HG03039 (cell line): ENCODE results near the gene SETDB1.
"Not testable (repeated sequence)": the region's sequence is repeated elsewhere in the genome, so short reads cannot be mapped to it uniquely, and the experiment has no call there.

Source experiments
- ATAC-seq: cut with Tn5 transposase; IDR thresholded peaks from one replicate; pipeline ENCODE4 v1.9.1; 2021; ENCODE audit warnings: mild to moderate bottlenecking, moderate library complexity; ENCODE audit not compliant: unreplicated experiment

The SETDB1 gene

GRCh38 chr1:150928286-150928685 is 2.1 kb downstream of the SETDB1 start:
- ATAC-seq, result no peak

- ATAC-seq, result not testable (repeated sequence)
Observed at GRCh38 chr1:150928775-150929174, 2.6 kb downstream of the SETDB1 start.

GRCh38 chr1:150931773-150932172 is 5.6 kb downstream of the SETDB1 start:
- ATAC-seq, result no peak

GRCh38 chr1:150944856-150945255 is 18.7 kb downstream of the SETDB1 start:
- no peak for ATAC-seq

GRCh38 chr1:150954708-150955107 is 28.5 kb downstream of the SETDB1 start:
- no peak for ATAC-seq

- ATAC-seq, result no peak
Observed at GRCh38 chr1:150955280-150955679, 29.1 kb downstream of the SETDB1 start.

GRCh38 chr1:150957666-150958065 is 31.5 kb downstream of the SETDB1 start:
- no peak for ATAC-seq

- no peak for ATAC-seq
Observed at GRCh38 chr1:150960646-150961045, 34.5 kb downstream of the SETDB1 start.

GRCh38 chr1:150961756-150962155 is 35.6 kb downstream of the SETDB1 start:
- ATAC-seq, result no peak

GRCh38 chr1:150963321-150964163 is 37.4 kb downstream of the SETDB1 start:
- no peak for ATAC-seq

GRCh38 chr1:150964164-150964489 is 38.0 kb downstream of the SETDB1 start:
- ATAC-seq, result no peak

- ATAC-seq, result no peak
Observed at GRCh38 chr1:150965605-150966004, 39.4 kb downstream of the SETDB1 start.

GRCh38 chr1:150966011-150966410 is 39.8 kb downstream of the SETDB1 start:
- no peak for ATAC-seq

GRCh38 chr1:150967936-150968335 is 41.8 kb downstream of the SETDB1 start:
- no peak for ATAC-seq

GRCh38 chr1:150968491-150968890 is 42.3 kb downstream of the SETDB1 start:
- ATAC-seq, result no peak

- no peak for ATAC-seq
Observed at GRCh38 chr1:150969626-150970025, 43.5 kb downstream of the SETDB1 start.

- ATAC-seq, result no peak
Observed at GRCh38 chr1:150970808-150971582, 44.8 kb downstream of the SETDB1 start.

- ATAC-seq, result no peak
Observed at GRCh38 chr1:150971583-150972416, 45.6 kb downstream of the SETDB1 start.

- no peak for ATAC-seq
Observed at GRCh38 chr1:150972417-150972940, 46.3 kb downstream of the SETDB1 start.

- no peak for ATAC-seq
Observed at GRCh38 chr1:150973258-150973835, 47.2 kb downstream of the SETDB1 start.
